ENCODE data around the gene LSM12. TPM values are rescaled to one million over a fixed set of nuclear protein-coding genes. Genes with fewer than 3 reads are reported as not detected.

Gene LSM12
- total and polyA plus RNA-seq, 2 of the 8 experiments (the other 6 are each of a cell fraction or from before 2014, with no cell fraction given): 69.8 to 142 TPM

- H2BK5ac ChIP-seq (ENCODE audit: low read depth, low read length): no peak overlapping the region; the same call in 1 of the 2 replicates
- peaks cover 0 to 21% (median 17%) of the 10 kb centered on the region in 4 experiments; a peak in 6 of 7 replicates for H3K27me3 ChIP-seq (replicated peaks in 1 of 4; ENCODE audit: control insufficient read depth in 3 of 4, extremely low read depth in 1 of 4, insufficient read depth in 3 of 4, low read length in 3 of 4)
- H4K5ac ChIP-seq (ENCODE audit: insufficient read length, low read depth, low read length): no peak overlapping the region
- FAIRE-seq: no peak
- ChIA-PET CTCF (ENCODE audit: partially characterized antibody) (interaction anchor here (0.7 to 7.2 kb wide), 32 partner anchors 11 to 523 kb away, joined by 3 to 67 read pairs (median 5); partner anchors contain the start of genes PPY and TMUB2), POLR2A (ENCODE audit: partially characterized antibody) (interaction anchor here (0.7 to 3.8 kb wide), 14 partner anchors 9 to 67 kb away, joined by 3 to 23 read pairs (median 4); partner anchors contain the start of gene LSM12)
- H3K9me3 ChIP-seq (ENCODE audit: insufficient read depth in 2 of 2, low read depth in 1 of 2, low read length in 1 of 2): no peaks in the 10 kb centered on the region
- H3K27ac ChIP-seq (ENCODE audit: low read depth, low read length): no peak overlapping the region
- H3K9ac ChIP-seq (replicated peaks in 1 of 4; ENCODE audit: extremely low read depth in 1 of 4, low read depth in 3 of 4, low read length in 3 of 4): peak overlapping the region in 1 of 4 experiments; percentile 31; a peak in 3 of 7 replicates
- peak overlapping the region; percentile 49; the same call in 1 of the 2 replicates for H2BK15ac ChIP-seq (ENCODE audit: low read length)
- peak overlapping the region; percentile 43; the same call in 1 of the 2 replicates for H2AFZ ChIP-seq (ENCODE audit: low read length)
- no peak overlapping the region for H3K56ac ChIP-seq (replicated peaks; ENCODE audit: insufficient read length, low read depth, low read length)
- peak overlapping the region; percentile 9; the same call in 1 of the 2 replicates for H3K18ac ChIP-seq (ENCODE audit: extremely low read depth, low read length)
- no peaks in the 10 kb centered on the region; the same call in 1 of the 2 replicates for H3K79me1 ChIP-seq (ENCODE audit: low read depth, low read length)
- no peak overlapping the region for H3K4ac ChIP-seq (replicated peaks; ENCODE audit: insufficient read length, low read depth, low read length)
- peaks cover 0 to 3% (median 1%) of the 10 kb centered on the region in 4 experiments; a peak in 2 of 8 replicates for H3K36me3 ChIP-seq (ENCODE audit: control insufficient read depth in 2 of 4, insufficient read depth in 4 of 4, low read length in 3 of 4)
- H2BK20ac ChIP-seq (ENCODE audit: low read length): no peak overlapping the region
- H2AK5ac ChIP-seq (ENCODE audit: low read depth, low read length): 0 out of 2 replicates have a peak overlapping the region, but pooled peaks have one; percentile 30
- H4K20me1 ChIP-seq (replicated peaks in 1 of 2; ENCODE audit: control insufficient read depth in 1 of 2, insufficient read depth in 2 of 2, low read length in 2 of 2): peaks cover 4 to 8% of the 10 kb centered on the region in 2 experiments
- H2BK12ac ChIP-seq (ENCODE audit: low read depth, low read length): no peak overlapping the region; the same call in 1 of the 2 replicates
- no peak overlapping the region for H3K14ac ChIP-seq (ENCODE audit: insufficient read length)
- 12% methylated on average over 32 of the region's 37 CpGs; no CpG with 5 or more reads in 1 of the 2 experiments for WGBS, 2 experiments (ENCODE audit: extremely low coverage in 1 of 2, insufficient coverage in 1 of 2, insufficient read length in 1 of 2, insufficient replicate concordance in 2 of 2, low coverage in 1 of 2, low lambda C conversion rate in 2 of 2, missing lambda C conversion rate in 1 of 2)
- peak overlapping the region; percentile 94 for H3K4me2 ChIP-seq (ENCODE audit: insufficient read depth in 1 of 2, low read depth in 2 of 2, low read length in 2 of 2)
- no peak overlapping the region for H4K8ac ChIP-seq (ENCODE audit: extremely low read depth, insufficient read depth, low read length)
- peak overlapping the region; percentile 72 to 86 (median 82) for H3K4me3 ChIP-seq (ENCODE audit: extremely low read depth in 1 of 4, insufficient read depth in 2 of 4, low read depth in 3 of 4, low read length in 4 of 4)
- peaks cover 32% of the 10 kb centered on the region for H3K23me2 ChIP-seq (ENCODE audit: low read depth, low read length)
- H3K4me1 ChIP-seq (replicated peaks in 1 of 4; ENCODE audit: control insufficient read depth in 3 of 4, insufficient read depth in 4 of 4, low read length in 3 of 4): peaks cover 0 to 19% (median 13%) of the 10 kb centered on the region in 4 experiments; a peak in 6 of 7 replicates
- H4K91ac ChIP-seq (replicated peaks; ENCODE audit: insufficient read length, low read length): peak overlapping the region; percentile 36
- no peaks in the 10 kb centered on the region for H3K79me2 ChIP-seq (ENCODE audit: control insufficient read depth in 1 of 2, insufficient read depth in 2 of 2, low read length in 2 of 2)
- H3K23ac ChIP-seq (ENCODE audit: insufficient read length): no peak overlapping the region
- DNase-seq (ENCODE audit: low read depth in 1 of 2, low spot score in 2 of 2): peak in 1 of 2 experiments; percentile 49
- no peak overlapping the region for H2BK120ac ChIP-seq (replicated peaks; ENCODE audit: low read depth, low read length)
- TF ChIP-seq SIN3A (conservative IDR thresholded peaks at IDR 0.05 in 1 of 2, IDR thresholded peaks at IDR 0.05 in 1 of 2; ENCODE audit: low read depth in 1 of 2, low read length in 2 of 2) (no peak), HDAC2 (IDR thresholded peaks at IDR 0.05; ENCODE audit: borderline replicate concordance in 1 of 2, low read depth in 2 of 2, low read length in 2 of 2) (0 out of 4 replicates have a peak, but pooled peaks of 1 of the 2 experiments have one; percentile 40), JUND (IDR thresholded peaks at IDR 0.05; ENCODE audit: low read length) (no peak), MAX (IDR thresholded peaks at IDR 0.05) (peak; percentile 33; the same call in 1 of the 2 replicates), KDM4A (IDR thresholded peaks at IDR 0.05; ENCODE audit: low read depth, low read length, severe bottlenecking) (peak; percentile 65), BCL11A (IDR thresholded peaks at IDR 0.05; ENCODE audit: low read depth in 2 of 2, low read length in 2 of 2) (no peak), RBBP5 (IDR thresholded peaks at IDR 0.05; ENCODE audit: borderline replicate concordance, low read depth, low read length) (no peak), CBX5 (IDR thresholded peaks at IDR 0.05; ENCODE audit: low read depth, low read length) (no peak)
Observed at GRCh38 chr17:44007346-44008204, 58.9 kb downstream of the LSM12 start.

Data from H1 (cell line).